Ishikawa (cell line): ENCODE data around the gene PDE1A.

Experiments
- CEBPB ChIP-seq: IDR thresholded peaks from 2 replicates; pipeline ENCODE4 v1.6.1; 2012
- CREB1 ChIP-seq: IDR thresholded peaks from 2 replicates; pipeline ENCODE4 v1.6.1; 2012; ENCODE audit warnings: low read depth
- EGR1 ChIP-seq: IDR thresholded peaks from 2 replicates; pipeline ENCODE4 v1.6.1; 2012
- EP300 ChIP-seq: IDR thresholded peaks from 2 replicates; pipeline ENCODE4 v1.6.1; 2012; ENCODE audit warnings: borderline replicate concordance
- FOXM1 ChIP-seq: IDR thresholded peaks from 2 replicates; pipeline ENCODE4 v1.6.1; 2012; ENCODE audit warnings: low read depth, borderline replicate concordance
- NFIC ChIP-seq: IDR thresholded peaks from 2 replicates; pipeline ENCODE4 v1.6.1; 2012
- RAD21 ChIP-seq: IDR thresholded peaks from 2 replicates; pipeline ENCODE4 v1.6.1; 2012; ENCODE audit warnings: low read depth
- REST ChIP-seq: IDR thresholded peaks from 2 replicates; pipeline ENCODE4 v1.6.1; 2012; ENCODE audit warnings: low read depth, mild to moderate bottlenecking
- TAF1 ChIP-seq: IDR thresholded peaks from 2 replicates; pipeline ENCODE4 v1.6.1; 2012; ENCODE audit warnings: low read depth, mild to moderate bottlenecking
- TCF12 ChIP-seq: IDR thresholded peaks from 2 replicates; pipeline ENCODE4 v1.6.1; 2012; ENCODE audit warnings: low read depth
- TEAD4 ChIP-seq: IDR thresholded peaks from 2 replicates; pipeline ENCODE4 v1.6.1; 2012
- USF1 ChIP-seq: IDR thresholded peaks from 2 replicates; pipeline ENCODE4 v1.6.1; 2012
- YY1 ChIP-seq: IDR thresholded peaks from 2 replicates; pipeline ENCODE4 v1.6.1; 2012; ENCODE audit warnings: low read depth
- ZBTB7A ChIP-seq: IDR thresholded peaks from 2 replicates; pipeline ENCODE4 v1.6.1; 2012; ENCODE audit warnings: low read depth
- TF ChIP-seq, protein P1 (sequence below): IDR thresholded peaks from 2 replicates; pipeline ENCODE4 v1.6.1; 2012

PDE1A gene

GRCh38 chr2:182426918-182427240 lies at the start of gene PDE1A:
TSS of gene PDE1A (minus strand) at chr2:182427036.
- no peak for TF ChIP-seq USF1
- TF ChIP-seq TAF1: no peak
- TF ChIP-seq CEBPB: no peak
- no peak for TF ChIP-seq RAD21
- no peak for TF ChIP-seq ZBTB7A
- no peak for TF ChIP-seq YY1
- TF ChIP-seq, protein P1, sequence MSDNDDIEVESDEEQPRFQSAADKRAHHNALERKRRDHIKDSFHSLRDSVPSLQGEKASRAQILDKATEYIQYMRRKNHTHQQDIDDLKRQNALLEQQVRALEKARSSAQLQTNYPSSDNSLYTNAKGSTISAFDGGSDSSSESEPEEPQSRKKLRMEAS: no peak
- TF ChIP-seq TCF12: no peak
- no peak for TF ChIP-seq REST
- no peak for TF ChIP-seq CREB1
- no peak for TF ChIP-seq NFIC
- no peak for TF ChIP-seq FOXM1
- TF ChIP-seq EP300: no peak
- TF ChIP-seq EGR1: no peak
- TF ChIP-seq TEAD4: no peak

DNA sequence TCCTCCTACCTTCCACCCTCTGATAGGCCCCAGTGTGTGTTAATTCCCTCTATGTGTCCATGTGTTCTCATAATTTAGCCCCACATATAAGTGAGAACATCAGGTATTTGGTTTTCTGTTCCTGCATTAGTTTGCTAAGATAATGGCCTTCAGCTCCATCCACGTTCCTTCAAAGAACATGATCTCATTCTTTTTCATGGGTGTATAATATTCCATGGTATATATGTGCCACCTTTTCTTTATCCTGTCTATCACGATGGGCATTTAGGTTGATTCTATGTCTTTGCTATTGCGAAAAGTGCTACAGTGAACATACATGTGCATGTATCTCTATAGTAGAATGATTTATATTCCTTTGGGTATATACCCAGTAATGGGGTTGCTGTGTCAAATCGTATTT lies 46.8 kb upstream of the PDE1A start:
- no peak for TF ChIP-seq REST
- TF ChIP-seq CEBPB: no peak
- TF ChIP-seq CREB1: no peak
- TF ChIP-seq USF1: no peak
- TF ChIP-seq TCF12: no peak
- TF ChIP-seq RAD21: no peak
- no peak for TF ChIP-seq EGR1
- TF ChIP-seq, protein P1: no peak
- no peak for TF ChIP-seq EP300
- TF ChIP-seq YY1: no peak
- TF ChIP-seq ZBTB7A: no peak
- no peak for TF ChIP-seq FOXM1
- no peak for TF ChIP-seq NFIC
- TF ChIP-seq TAF1: no peak
- no peak for TF ChIP-seq TEAD4

DNA sequence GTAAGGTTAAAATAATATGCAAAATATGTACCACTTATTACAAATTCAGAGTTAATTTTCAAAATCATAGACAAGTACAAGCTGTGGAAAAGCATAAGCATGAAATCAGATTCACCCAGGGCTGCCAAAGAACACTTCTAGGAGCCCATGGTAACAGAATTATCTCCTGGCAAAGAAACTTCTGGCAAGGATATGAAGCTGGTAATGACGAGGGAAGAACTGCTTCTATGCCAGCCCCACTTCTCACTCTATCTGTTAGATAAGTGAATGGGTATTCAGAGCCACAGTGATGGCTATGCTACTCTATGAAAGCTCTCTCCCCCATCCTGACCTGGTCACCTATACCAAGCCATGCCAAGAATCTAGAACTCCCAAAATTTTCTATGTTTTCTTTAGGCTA lies 36.9 kb upstream of the PDE1A start:
- TF ChIP-seq NFIC (no peak), ZBTB7A (no peak), TCF12 (no peak), TEAD4 (no peak), YY1 (no peak), REST (no peak), CEBPB (no peak), USF1 (no peak), EGR1 (no peak)
- TF ChIP-seq, protein P1: no peak

DNA sequence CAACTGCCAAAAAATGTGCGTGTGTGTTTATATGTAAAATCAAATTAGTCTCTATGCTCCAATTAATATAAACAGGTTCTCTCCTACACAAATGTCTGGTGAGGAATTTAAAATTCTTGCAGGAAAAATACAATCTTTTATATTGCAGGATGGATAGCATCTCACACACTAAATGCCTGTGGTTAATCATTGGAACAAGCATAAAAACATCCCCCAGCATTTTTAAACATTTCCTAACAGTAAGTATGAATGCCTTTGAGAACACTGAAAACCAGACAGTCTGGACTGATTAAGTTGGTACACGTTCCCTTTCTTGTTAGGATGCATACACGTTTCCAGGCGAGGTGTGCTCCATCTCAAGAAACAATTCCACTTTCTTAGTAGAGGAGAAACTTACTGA lies 29.9 kb upstream of the PDE1A start:
- TF ChIP-seq TCF12: no peak
- no peak for TF ChIP-seq REST
- no peak for TF ChIP-seq EP300
- no peak for TF ChIP-seq CREB1
- no peak for TF ChIP-seq FOXM1
- TF ChIP-seq CEBPB: no peak
- no peak for TF ChIP-seq YY1
- no peak for TF ChIP-seq TEAD4
- TF ChIP-seq TAF1: no peak
- TF ChIP-seq, protein P1: no peak
- no peak for TF ChIP-seq RAD21
- TF ChIP-seq EGR1: no peak
- TF ChIP-seq USF1: no peak
- TF ChIP-seq NFIC: no peak
- TF ChIP-seq ZBTB7A: no peak
